ENCODE results near the gene KIF23.

Gene KIF23

GRCh38 chr15:69491038-69491505, 76.9 kb downstream of the KIF23 start:
- H3K4me3 Mint-ChIP-seq = no peak overlapping the region
- no peak for ATAC-seq (ENCODE audit: low read depth)

GRCh38 chr15:69493406-69493805, 79.3 kb downstream of the KIF23 start:
- Mint-ChIP-seq H3K27me3 (peaks cover 7% of the 10 kb centered on the region), H3K4me1 (no peaks in the 10 kb centered on the region), H3K9me3 (peaks cover 2% of the 10 kb centered on the region), H3K4me3 (no peak overlapping the region), H3K27ac (no peak overlapping the region), H3K36me3 (peaks cover 2% of the 10 kb centered on the region)
- DNase-seq (ENCODE audit: low spot score in 2 of 2) (no peak), ATAC-seq (ENCODE audit: low read depth) (no peak)

More at GRCh38 chr15:69491038-69491505, 76.9 kb downstream of the KIF23 start:
- peaks cover 3% of the 10 kb centered on the region for H3K27me3 Mint-ChIP-seq
- H3K36me3 Mint-ChIP-seq = peaks cover 2% of the 10 kb centered on the region
- no peaks in the 10 kb centered on the region for H3K4me1 Mint-ChIP-seq
- DNase-seq (ENCODE audit: low spot score in 2 of 2) = no peak
- peaks cover 2% of the 10 kb centered on the region for H3K9me3 Mint-ChIP-seq
- H3K27ac Mint-ChIP-seq = no peak overlapping the region

DNA sequence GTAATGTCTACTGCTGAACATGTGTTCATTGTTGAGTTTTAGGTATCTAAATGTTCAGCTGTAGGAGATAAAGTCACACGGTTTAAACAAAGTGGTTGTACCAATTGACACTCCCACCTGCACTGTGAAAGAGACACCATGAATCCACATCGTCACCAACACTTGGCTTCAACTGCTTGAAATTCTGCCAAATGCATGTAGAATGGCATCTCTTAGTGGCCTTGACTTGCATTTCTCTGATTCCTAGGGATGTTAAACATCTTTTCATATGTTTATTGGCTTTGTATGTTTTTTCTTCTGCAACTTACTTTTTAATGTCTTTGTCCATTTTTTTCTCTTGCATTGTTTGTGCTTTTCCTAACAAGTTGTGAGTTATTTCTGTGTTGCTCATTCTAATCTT, 81.9 kb downstream of the KIF23 start:
- no peak for ATAC-seq (ENCODE audit: low read depth)
- Mint-ChIP-seq H3K9me3 (peaks cover 2% of the 10 kb centered on the region), H3K4me1 (no peaks in the 10 kb centered on the region), H3K36me3 (peaks cover 2% of the 10 kb centered on the region), H3K27ac (no peak overlapping the region), H3K4me3 (no peak overlapping the region), H3K27me3 (peaks cover 4% of the 10 kb centered on the region)
- DNase-seq (ENCODE audit: low spot score in 2 of 2) = no peak

- DNase-seq (ENCODE audit: low spot score in 2 of 2) (no peak), ATAC-seq (ENCODE audit: low read depth) (no peak)
- no peaks in the 10 kb centered on the region for H3K9me3 Mint-ChIP-seq
- H3K27ac Mint-ChIP-seq = no peak overlapping the region
- H3K36me3 Mint-ChIP-seq = no peaks in the 10 kb centered on the region
- no peaks in the 10 kb centered on the region for H3K4me1 Mint-ChIP-seq
- peaks cover 4% of the 10 kb centered on the region for H3K27me3 Mint-ChIP-seq
- H3K4me3 Mint-ChIP-seq = no peak overlapping the region
Measured at GRCh38 chr15:69497076-69497475, 82.9 kb downstream of the KIF23 start.

DNA sequence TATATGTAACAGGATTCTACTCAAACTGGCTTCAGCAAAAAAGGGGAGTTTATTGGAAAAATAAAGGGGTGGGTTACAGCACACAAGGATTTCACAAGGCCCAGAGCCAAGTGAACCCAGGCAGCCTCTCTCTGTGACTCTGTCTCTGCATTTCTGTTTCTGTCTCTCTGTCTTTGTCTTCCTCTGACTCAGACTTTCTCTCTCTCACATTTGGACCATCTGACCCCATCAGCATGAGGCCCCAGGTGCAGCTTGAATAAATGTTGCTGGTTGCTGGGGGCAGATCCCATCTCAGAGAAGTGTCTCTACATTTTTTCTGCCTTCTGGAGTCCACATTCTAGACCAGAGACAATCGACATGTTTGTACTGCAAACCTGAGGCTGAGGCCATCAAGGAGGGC, 83.5 kb downstream of the KIF23 start:
- DNase-seq (ENCODE audit: low spot score in 2 of 2) (no peak), ATAC-seq (ENCODE audit: low read depth) (no peak)
- Mint-ChIP-seq H3K4me3 (no peak overlapping the region), H3K4me1 (no peaks in the 10 kb centered on the region), H3K27me3 (peaks cover 4% of the 10 kb centered on the region), H3K27ac (no peak overlapping the region), H3K36me3 (no peaks in the 10 kb centered on the region), H3K9me3 (no peaks in the 10 kb centered on the region)
